ENCODE measurements around the gene CSRP2.

DNA sequence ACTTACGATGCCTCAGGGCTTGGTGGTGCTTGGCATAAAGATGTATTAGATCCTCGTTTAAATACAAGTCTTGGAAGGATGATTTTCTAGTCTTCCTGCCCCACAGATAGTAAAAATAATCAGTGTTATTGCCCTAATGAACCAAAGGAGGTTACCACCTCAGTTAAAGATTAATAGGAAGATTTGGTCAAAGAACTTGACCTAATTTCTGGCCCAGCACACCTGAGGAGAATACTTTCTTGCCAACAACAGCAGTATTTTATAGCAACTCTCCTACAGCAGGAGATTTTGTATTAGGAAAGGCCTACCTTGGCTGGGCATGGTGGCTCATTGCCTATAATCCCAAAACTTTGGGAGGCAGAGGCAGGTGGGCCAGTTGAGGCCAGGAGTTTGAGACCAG lies 31.6 kb downstream of the CSRP2 start:
- TF ChIP-seq, protein P1, sequence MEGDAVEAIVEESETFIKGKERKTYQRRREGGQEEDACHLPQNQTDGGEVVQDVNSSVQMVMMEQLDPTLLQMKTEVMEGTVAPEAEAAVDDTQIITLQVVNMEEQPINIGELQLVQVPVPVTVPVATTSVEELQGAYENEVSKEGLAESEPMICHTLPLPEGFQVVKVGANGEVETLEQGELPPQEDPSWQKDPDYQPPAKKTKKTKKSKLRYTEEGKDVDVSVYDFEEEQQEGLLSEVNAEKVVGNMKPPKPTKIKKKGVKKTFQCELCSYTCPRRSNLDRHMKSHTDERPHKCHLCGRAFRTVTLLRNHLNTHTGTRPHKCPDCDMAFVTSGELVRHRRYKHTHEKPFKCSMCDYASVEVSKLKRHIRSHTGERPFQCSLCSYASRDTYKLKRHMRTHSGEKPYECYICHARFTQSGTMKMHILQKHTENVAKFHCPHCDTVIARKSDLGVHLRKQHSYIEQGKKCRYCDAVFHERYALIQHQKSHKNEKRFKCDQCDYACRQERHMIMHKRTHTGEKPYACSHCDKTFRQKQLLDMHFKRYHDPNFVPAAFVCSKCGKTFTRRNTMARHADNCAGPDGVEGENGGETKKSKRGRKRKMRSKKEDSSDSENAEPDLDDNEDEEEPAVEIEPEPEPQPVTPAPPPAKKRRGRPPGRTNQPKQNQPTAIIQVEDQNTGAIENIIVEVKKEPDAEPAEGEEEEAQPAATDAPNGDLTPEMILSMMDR (IDR thresholded peaks at IDR 0.05; ENCODE audit: poor library complexity, severe bottlenecking), result no peak
- no peak for TF ChIP-seq POLR2AphosphoS5 (IDR thresholded peaks at IDR 0.05)
- TF ChIP-seq SMC3 (conservative IDR thresholded peaks at IDR 0.05; ENCODE audit: poor library complexity), result no peak
